H1 (cell line): ENCODE measurements around the gene PARM1. TPM values are rescaled to one million over a fixed set of nuclear protein-coding genes. Genes with fewer than 3 reads are reported as not detected.

Source experiments
- CTCF ChIA-PET: fragments of 300-600 bp; sonication (Branson Sonifier 250); formaldehyde crosslinking; loops from one replicate; lab custom pipeline; 2021; ENCODE audit not compliant: partially characterized antibody; lab: Charles Lee
- POLR2A ChIA-PET: fragments of 300-600 bp; sonication (Branson Sonifier 250); formaldehyde crosslinking; loops from one replicate; lab custom pipeline; 2021; ENCODE audit warnings: inconsistent platforms; ENCODE audit not compliant: partially characterized antibody; lab: Charles Lee
- DNase-seq, 2 experiments: peaks; one replicate each; pipeline versions ENCODE4 v3.0.0 to v3.0.0-alpha.2; 2010 to 2022; ENCODE audit warnings: low spot score in 2 of 2, low read depth in 1 of 2, mixed read lengths in 1 of 2
- FAIRE-seq: peaks from 2 replicates; lab custom pipeline; 2011; peaks lifted over from hg19 to GRCh38; lab: Jason Lieb, UNC
- H2AFZ ChIP-seq: 2 replicates; pipeline ENCODE4 v1.8.1; 2012; ENCODE audit warnings: low read length, inconsistent platforms
- H2AK5ac ChIP-seq: 2 replicates; pipeline ENCODE4 v1.6.1; 2013; ENCODE audit warnings: low read depth, low read length
- H2BK120ac ChIP-seq: replicated peaks from 2 replicates; pipeline ENCODE3; 2013; ENCODE audit warnings: low read depth, low read length, inconsistent platforms
- H2BK12ac ChIP-seq: 2 replicates; pipeline ENCODE4 v1.6.1; 2013; ENCODE audit warnings: low read depth, low read length
- H2BK15ac ChIP-seq: 2 replicates; pipeline ENCODE4 v1.6.1; 2013; ENCODE audit warnings: low read length
- H2BK20ac ChIP-seq: 2 replicates; pipeline ENCODE4 v1.6.1; 2013; ENCODE audit warnings: low read length
- H2BK5ac ChIP-seq: 2 replicates; pipeline ENCODE4 v1.6.1; 2013; ENCODE audit warnings: low read depth, low read length
- H3K14ac ChIP-seq: 2 replicates; pipeline ENCODE4 v1.6.1; 2013; ENCODE audit warnings: inconsistent platforms; ENCODE audit not compliant: insufficient read length
- H3K18ac ChIP-seq: 2 replicates; pipeline ENCODE4 v1.6.1; 2013; ENCODE audit warnings: low read length; ENCODE audit errors: extremely low read depth
- H3K23ac ChIP-seq: 2 replicates; pipeline ENCODE4 v1.6.1; 2013; ENCODE audit warnings: inconsistent platforms; ENCODE audit not compliant: insufficient read length
- H3K23me2 ChIP-seq: 2 replicates; pipeline ENCODE4 v1.6.1; 2013; ENCODE audit warnings: low read depth, low read length
- H3K27ac ChIP-seq: 2 replicates; pipeline ENCODE4 v1.6.1; 2011; ENCODE audit warnings: low read depth, low read length, inconsistent platforms
- H3K27me3 ChIP-seq, 4 experiments: replicated peaks in 1 of 4; 1 replicate in 1 of 4; 2 replicates in 3 of 4; pipeline versions ENCODE4 v1.6.1 to v1.8.1; 2011 to 2013; ENCODE audit warnings: low read length in 3 of 4, mild to moderate bottlenecking in 3 of 4, inconsistent platforms in 2 of 4, mixed read lengths in 2 of 4, moderate library complexity in 1 of 4; ENCODE audit not compliant: control insufficient read depth in 3 of 4, insufficient read depth in 3 of 4; ENCODE audit errors: extremely low read depth in 1 of 4
- H3K36me3 ChIP-seq, 4 experiments: 2 replicates each; pipeline versions ENCODE4 v1.6.1 to v1.8.1; 2011 to 2013; ENCODE audit warnings: mild to moderate bottlenecking in 4 of 4, low read length in 3 of 4, moderate library complexity in 2 of 4, control low read depth in 1 of 4, inconsistent platforms in 1 of 4; ENCODE audit not compliant: insufficient read depth in 4 of 4, control insufficient read depth in 2 of 4
- H3K4ac ChIP-seq: replicated peaks from 2 replicates; pipeline ENCODE3; 2013; ENCODE audit warnings: low read length, low read depth, mixed read lengths, inconsistent platforms; ENCODE audit not compliant: insufficient read length
- H3K4me1 ChIP-seq, 4 experiments: replicated peaks in 1 of 4; 1 replicate in 1 of 4; 2 replicates in 3 of 4; pipeline versions ENCODE4 v1.6.1 to v1.8.1; 2011 to 2013; ENCODE audit warnings: low read length in 3 of 4, inconsistent platforms in 2 of 4, mixed read lengths in 1 of 4; ENCODE audit not compliant: insufficient read depth in 4 of 4, control insufficient read depth in 3 of 4
- H3K4me2 ChIP-seq, 2 experiments: 2 replicates each; pipeline versions ENCODE4 v1.6.1 to v1.8.1; 2011 to 2013; ENCODE audit warnings: low read depth in 2 of 2, low read length in 2 of 2, control low read depth in 1 of 2, inconsistent platforms in 1 of 2, mild to moderate bottlenecking in 1 of 2; ENCODE audit not compliant: insufficient read depth in 1 of 2
- H3K4me3 ChIP-seq, 4 experiments: fragments of 200-600, 300-600 bp in 1 of 4; sonication (generic), shearing (Covaris generic), sonication (Bioruptor Twin) in 1 of 4; 2 replicates each; pipeline versions ENCODE4 v1.5.1 to v1.8.1; 2011 to 2016; ENCODE audit warnings: low read length in 4 of 4, low read depth in 3 of 4, control low read depth in 2 of 4, inconsistent platforms in 2 of 4, mild to moderate bottlenecking in 2 of 4, mixed read lengths in 1 of 4, moderate library complexity in 1 of 4; ENCODE audit not compliant: insufficient read depth in 2 of 4; ENCODE audit errors: extremely low read depth in 1 of 4
- H3K56ac ChIP-seq: replicated peaks from 2 replicates; pipeline ENCODE3; 2013; ENCODE audit warnings: low read depth, mild to moderate bottlenecking, mixed read lengths, low read length, inconsistent platforms; ENCODE audit not compliant: insufficient read length
- H3K79me1 ChIP-seq: 2 replicates; pipeline ENCODE4 v1.6.1; 2013; ENCODE audit warnings: low read depth, low read length, control low read depth
- H3K79me2 ChIP-seq, 2 experiments: 2 replicates each; pipeline versions ENCODE4 v1.6.1 to v1.8.1; 2012 to 2013; ENCODE audit warnings: low read length in 2 of 2, mild to moderate bottlenecking in 2 of 2, inconsistent platforms in 1 of 2; ENCODE audit not compliant: insufficient read depth in 2 of 2, control insufficient read depth in 1 of 2
- H3K9ac ChIP-seq, 4 experiments: replicated peaks in 1 of 4; 1 replicate in 1 of 4; 2 replicates in 3 of 4; pipeline versions ENCODE4 v1.6.1 to v1.8.1; 2011 to 2013; ENCODE audit warnings: low read depth in 3 of 4, low read length in 3 of 4, control low read depth in 2 of 4, mild to moderate bottlenecking in 2 of 4, moderate library complexity in 2 of 4, inconsistent platforms in 1 of 4; ENCODE audit errors: extremely low read depth in 1 of 4
- H3K9me3 ChIP-seq, 2 experiments: 2 replicates each; pipeline versions ENCODE4 v1.6.1 to v1.8.1; 2012 to 2013; ENCODE audit warnings: mild to moderate bottlenecking in 2 of 2, moderate library complexity in 2 of 2, control low read depth in 1 of 2, inconsistent platforms in 1 of 2, low read depth in 1 of 2, low read length in 1 of 2, mixed read lengths in 1 of 2; ENCODE audit not compliant: insufficient read depth in 2 of 2
- H4K20me1 ChIP-seq, 2 experiments: replicated peaks in 1 of 2; 2 replicates each; pipeline versions ENCODE3 to v1.8.1; 2011 to 2013; ENCODE audit warnings: inconsistent platforms in 2 of 2, low read length in 2 of 2, mild to moderate bottlenecking in 1 of 2; ENCODE audit not compliant: insufficient read depth in 2 of 2, control insufficient read depth in 1 of 2
- H4K5ac ChIP-seq: 2 replicates; pipeline ENCODE4 v1.6.1; 2013; ENCODE audit warnings: low read length, low read depth, mixed read lengths, inconsistent platforms; ENCODE audit not compliant: insufficient read length
- H4K8ac ChIP-seq: 2 replicates; pipeline ENCODE4 v1.8.0; 2013; ENCODE audit warnings: mild to moderate bottlenecking, moderate library complexity, low read length, inconsistent platforms; ENCODE audit not compliant: insufficient read depth; ENCODE audit errors: extremely low read depth
- H4K91ac ChIP-seq: replicated peaks from 2 replicates; pipeline ENCODE3; 2013; ENCODE audit warnings: low read length, mixed read lengths, inconsistent platforms; ENCODE audit not compliant: insufficient read length
- CBX8 ChIP-seq: fragments of 300-800, 300-1000 bp; sonication (generic); IDR thresholded peaks from 2 replicates; pipeline ENCODE4 v1.7.1; 2016; ENCODE audit warnings: low read depth, low read length, borderline replicate concordance
- E2F6 ChIP-seq: IDR thresholded peaks from 2 replicates; pipeline ENCODE4 v1.6.1; 2012; ENCODE audit warnings: inconsistent platforms
- EZH2 ChIP-seq: fragments of 200-600 bp; sonication (generic); IDR thresholded peaks from 2 replicates; pipeline ENCODE4 v1.7.1; 2012; ENCODE audit warnings: low read depth, mild to moderate bottlenecking, moderate library complexity, low read length, inconsistent platforms; ENCODE audit not compliant: severe bottlenecking
- FOSL1 ChIP-seq: IDR thresholded peaks from 2 replicates; pipeline ENCODE4 v1.6.1; 2011; ENCODE audit warnings: mild to moderate bottlenecking, low read depth, low read length, moderate library complexity; ENCODE audit not compliant: insufficient read depth
- HDAC6 ChIP-seq: IDR thresholded peaks from one replicate; pipeline ENCODE4 v1.7.1; 2012; ENCODE audit warnings: low read depth, mild to moderate bottlenecking, inconsistent platforms, low read length, moderate library complexity
- JUND ChIP-seq: IDR thresholded peaks from 2 replicates; pipeline ENCODE4 v1.6.1; 2011; ENCODE audit warnings: mild to moderate bottlenecking, improper control_type of control experiment, low read length
- KDM5A ChIP-seq: fragments of 200-600 bp; IDR thresholded peaks from 2 replicates; pipeline ENCODE4 v1.7.1; 2012; ENCODE audit warnings: mild to moderate bottlenecking, low read length, inconsistent platforms, mixed read lengths
- POLR2AphosphoS5 ChIP-seq: IDR thresholded peaks from 2 replicates; pipeline ENCODE4 v1.6.1; 2011; ENCODE audit warnings: low read depth, low read length
- RAD21 ChIP-seq, 2 experiments: IDR thresholded peaks in 1 of 2; conservative IDR thresholded peaks in 1 of 2; 2 replicates each; pipeline ENCODE4 v1.6.1; 2011; ENCODE audit warnings: low read depth in 2 of 2, low read length in 2 of 2, improper control_type of control experiment in 1 of 2, inconsistent platforms in 1 of 2, mild to moderate bottlenecking in 1 of 2, moderate library complexity in 1 of 2
- RNF2 ChIP-seq: fragments of 200-900, 300-1000 bp; sonication (generic); IDR thresholded peaks from 2 replicates; pipeline ENCODE4 v1.7.1; 2016; ENCODE audit warnings: borderline replicate concordance, low read depth, mild to moderate bottlenecking, antibody characterized with exemption, low read length; ENCODE audit not compliant: poor library complexity, severe bottlenecking; ENCODE audit errors: missing control alignments
- SP4 ChIP-seq: IDR thresholded peaks from 2 replicates; pipeline ENCODE4 v1.6.1; 2012; ENCODE audit warnings: low read length, inconsistent platforms
- YY1 ChIP-seq: IDR thresholded peaks from 2 replicates; pipeline ENCODE4 v1.6.1; 2011; ENCODE audit warnings: low read depth, mild to moderate bottlenecking, low read length
- WGBS, 2 experiments: shearing (Covaris generic) in 1 of 2; methylation state at CpG; one replicate each; pipeline versions ENCODE4 v1.1.6 to v1.1.7; 2013 to 2015; ENCODE audit warnings: low lambda C conversion rate in 2 of 2, mixed read lengths in 2 of 2, inconsistent platforms in 1 of 2, low coverage in 1 of 2, missing lambda C conversion rate in 1 of 2; ENCODE audit not compliant: insufficient replicate concordance in 2 of 2, insufficient coverage in 1 of 2, insufficient read length in 1 of 2; ENCODE audit errors: extremely low coverage in 1 of 2, missing lambda C conversion rate in 1 of 2; 5-methylcytosine and 5-hydroxymethylcytosine counted together
- polyA plus RNA-seq, 7 experiments: library from polyadenylated mRNA; depleted of rRNA in 3 of 7; stranded (reverse) in 5 of 7; unstranded in 2 of 7; fragments of >200 nt in 5 of 7; fragments of 200-250 nt in 2 of 7; gene quantifications; 1 replicate in 5 of 7; 2 replicates in 1 of 7; 4 replicates in 1 of 7; pipeline versions ENCODE4 v1.2.1 to v1.2.3, GENCODE V29; 2011 to 2013; ENCODE audit warnings: missing spikeins in 2 of 7, mixed read lengths in 2 of 7
- total RNA-seq: library from RNA; stranded (reverse); fragmentation: NEBNext Ultra II Directional; extraction: Animal tissue kit (Norgen Biotek cat#: 25700); gene quantifications from 2 replicates; pipeline ENCODE4 v1.2.1, GENCODE V29; 2021

Gene PARM1
- total and polyA plus RNA-seq, 2 of the 8 experiments (the other 6 are each of a cell fraction or from before 2014, with no cell fraction given) = 2.0 to 5.3 TPM

- no peak overlapping the region for H3K9ac ChIP-seq
- 90% methylated on average over 3 of the region's 3 CpGs; no CpG with 5 or more reads in 1 of the 2 experiments for WGBS, 2 experiments
- no peak for TF ChIP-seq FOSL1
- TF ChIP-seq YY1 = no peak
- TF ChIP-seq SP4 = no peak
- no peak for TF ChIP-seq JUND
- TF ChIP-seq RNF2 = no peak
- TF ChIP-seq KDM5A = no peak
- TF ChIP-seq POLR2AphosphoS5 = no peak
- no peak for TF ChIP-seq CBX8
- no peak for TF ChIP-seq E2F6
- TF ChIP-seq EZH2 = no peak
- no peak for TF ChIP-seq HDAC6
- no peak for TF ChIP-seq RAD21 (IDR thresholded peaks at IDR 0.05 in 1 of 2, conservative IDR thresholded peaks at IDR 0.05 in 1 of 2; ENCODE audit: low read depth in 2 of 2, low read length in 2 of 2)
Measured at GRCh38 chr4:74942251-74942917, 9.5 kb downstream of the PARM1 start.

More at GRCh38 chr4:74942251-74942917, 9.5 kb downstream of the PARM1 start:
- Histone ChIP-seq H3K23ac (no peak overlapping the region), H3K4me3 (no peak overlapping the region), H3K27me3 (no peaks in the 10 kb centered on the region), H2BK5ac (no peak overlapping the region), H4K91ac (no peak overlapping the region), H3K14ac (no peak overlapping the region), H2AFZ (no peak overlapping the region), H2AK5ac (no peak overlapping the region), H3K27ac (no peak overlapping the region), H4K20me1 (no peaks in the 10 kb centered on the region), H2BK15ac (no peak overlapping the region), H3K4ac (no peak overlapping the region), H2BK120ac (no peak overlapping the region), H3K9me3 (no peaks in the 10 kb centered on the region), H2BK12ac (no peak overlapping the region), H2BK20ac (no peak overlapping the region), H4K5ac (no peak overlapping the region), H3K4me2 (no peak overlapping the region), H3K18ac (no peak overlapping the region), H3K23me2 (no peaks in the 10 kb centered on the region), H3K36me3 (no peaks in the 10 kb centered on the region), H3K56ac (no peak overlapping the region), H3K79me2 (no peaks in the 10 kb centered on the region), H3K4me1 (peaks cover 0 to 2% (median 0%) of the 10 kb centered on the region in 4 experiments; a peak in 1 of 7 replicates), H4K8ac (no peak overlapping the region), H3K79me1 (no peaks in the 10 kb centered on the region)
- FAIRE-seq = no peak
- POLR2A ChIA-PET = no interaction called here
- CTCF ChIA-PET = interaction anchor here (1.2 to 1.7 kb wide), 2 partner anchors 28 to 347 kb away, joined by 5 to 7 read pairs; no protein-coding TSS in a partner anchor
- DNase-seq = no peak
